ENCODE data around the gene H3-3A.

H3-3A gene

DNA sequence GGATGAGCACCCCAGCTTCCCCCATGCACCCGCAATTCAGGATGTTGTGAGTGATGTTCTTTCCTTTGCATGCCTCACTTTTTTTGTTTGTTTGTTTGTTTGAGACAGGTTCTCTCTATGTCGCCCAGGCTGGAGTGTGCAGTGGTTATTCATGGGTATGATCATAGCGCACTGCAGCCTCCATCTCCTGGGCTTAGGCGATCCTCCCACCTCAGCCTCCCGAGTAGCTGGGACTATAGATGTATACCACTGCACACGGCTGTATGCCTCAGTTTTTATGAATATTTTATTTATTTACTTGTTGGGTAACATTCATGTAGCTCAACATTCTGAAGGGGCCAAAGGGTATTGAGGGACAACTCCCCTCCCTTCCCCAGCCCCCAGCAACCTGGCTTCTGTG is 54.8 kb downstream of the H3-3A start:
- Histone ChIP-seq H3K27ac (ENCODE audit: low read length) (no peak overlapping the region), H3K9ac (ENCODE audit: low read length) (no peak overlapping the region), H3K27me3 (ENCODE audit: low read depth, low read length) (no peaks in the 10 kb centered on the region), H3K4me1 (ENCODE audit: low read length) (peaks cover 21% of the 10 kb centered on the region), H2AFZ (ENCODE audit: low read depth, low read length) (no peak overlapping the region), H3K4me3 (ENCODE audit: low read length) (no peak overlapping the region), H3K9me3 (ENCODE audit: insufficient read depth, low read length) (no peaks in the 10 kb centered on the region), H3K4me2 (ENCODE audit: low read length) (no peak overlapping the region), H3K79me2 (ENCODE audit: low read length) (no peaks in the 10 kb centered on the region), H3K36me3 (replicated peaks; ENCODE audit: low read depth, low read length) (no peaks in the 10 kb centered on the region), H4K20me1 (ENCODE audit: insufficient read depth, low read length) (no peaks in the 10 kb centered on the region)
- TF ChIP-seq, protein P1, sequence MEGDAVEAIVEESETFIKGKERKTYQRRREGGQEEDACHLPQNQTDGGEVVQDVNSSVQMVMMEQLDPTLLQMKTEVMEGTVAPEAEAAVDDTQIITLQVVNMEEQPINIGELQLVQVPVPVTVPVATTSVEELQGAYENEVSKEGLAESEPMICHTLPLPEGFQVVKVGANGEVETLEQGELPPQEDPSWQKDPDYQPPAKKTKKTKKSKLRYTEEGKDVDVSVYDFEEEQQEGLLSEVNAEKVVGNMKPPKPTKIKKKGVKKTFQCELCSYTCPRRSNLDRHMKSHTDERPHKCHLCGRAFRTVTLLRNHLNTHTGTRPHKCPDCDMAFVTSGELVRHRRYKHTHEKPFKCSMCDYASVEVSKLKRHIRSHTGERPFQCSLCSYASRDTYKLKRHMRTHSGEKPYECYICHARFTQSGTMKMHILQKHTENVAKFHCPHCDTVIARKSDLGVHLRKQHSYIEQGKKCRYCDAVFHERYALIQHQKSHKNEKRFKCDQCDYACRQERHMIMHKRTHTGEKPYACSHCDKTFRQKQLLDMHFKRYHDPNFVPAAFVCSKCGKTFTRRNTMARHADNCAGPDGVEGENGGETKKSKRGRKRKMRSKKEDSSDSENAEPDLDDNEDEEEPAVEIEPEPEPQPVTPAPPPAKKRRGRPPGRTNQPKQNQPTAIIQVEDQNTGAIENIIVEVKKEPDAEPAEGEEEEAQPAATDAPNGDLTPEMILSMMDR (IDR thresholded peaks at IDR 0.05; ENCODE audit: low read depth, low read length): no peak
- no peak for TF ChIP-seq EZH2phosphoT487 (IDR thresholded peaks at IDR 0.05; ENCODE audit: low read depth)

DNA sequence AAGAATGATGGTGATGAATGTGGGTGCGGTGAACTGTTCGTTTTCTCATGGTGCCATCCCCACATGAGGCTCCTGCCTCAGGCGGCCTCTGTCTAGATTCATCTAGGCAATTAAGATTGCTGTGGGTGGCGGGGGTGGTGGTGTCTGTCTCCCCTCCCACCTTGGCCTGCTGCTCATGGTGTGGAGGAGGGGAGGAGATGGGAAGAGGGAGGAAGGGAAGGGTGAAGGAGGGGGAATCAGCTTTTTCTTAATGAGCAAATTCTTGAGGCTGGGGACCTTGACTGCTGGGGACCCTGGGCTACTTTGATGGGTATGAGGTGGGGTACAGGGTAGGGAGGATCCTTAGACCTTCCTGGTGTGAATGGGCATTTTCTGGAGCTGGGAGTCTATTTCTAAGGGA is 55.8 kb downstream of the H3-3A start:
- Histone ChIP-seq H3K9me3 (ENCODE audit: insufficient read depth, low read length) (no peaks in the 10 kb centered on the region), H3K27ac (ENCODE audit: low read length) (no peak overlapping the region), H3K9ac (ENCODE audit: low read length) (no peak overlapping the region), H4K20me1 (ENCODE audit: insufficient read depth, low read length) (no peaks in the 10 kb centered on the region), H3K27me3 (ENCODE audit: low read depth, low read length) (no peaks in the 10 kb centered on the region), H3K4me2 (ENCODE audit: low read length) (no peak overlapping the region), H2AFZ (ENCODE audit: low read depth, low read length) (no peak overlapping the region), H3K4me3 (ENCODE audit: low read length) (no peak overlapping the region), H3K4me1 (ENCODE audit: low read length) (peaks cover 26% of the 10 kb centered on the region), H3K36me3 (replicated peaks; ENCODE audit: low read depth, low read length) (no peaks in the 10 kb centered on the region), H3K79me2 (ENCODE audit: low read length) (no peaks in the 10 kb centered on the region)
- TF ChIP-seq EZH2phosphoT487 (IDR thresholded peaks at IDR 0.05; ENCODE audit: low read depth): no peak
- TF ChIP-seq, protein P1 (IDR thresholded peaks at IDR 0.05; ENCODE audit: low read depth, low read length): no peak

DNA sequence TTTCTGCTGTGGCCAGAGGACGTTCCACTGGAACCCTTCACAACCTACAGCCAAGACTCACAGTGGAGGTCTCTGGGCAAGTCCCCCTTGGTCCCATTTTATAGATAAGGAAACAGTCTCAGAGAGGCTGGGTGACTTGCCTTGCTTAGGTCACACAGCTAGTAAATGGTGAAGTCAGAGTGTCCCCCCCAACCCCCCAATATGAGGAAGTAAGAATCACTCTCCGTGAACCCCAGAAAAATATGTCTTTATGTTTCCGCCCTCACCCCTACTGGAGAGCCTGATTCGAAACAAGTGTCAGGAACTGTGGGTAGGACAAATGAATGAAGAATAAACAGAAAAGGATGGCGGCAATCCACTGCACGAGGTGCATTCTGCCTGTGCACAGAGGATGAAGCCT is 56.7 kb downstream of the H3-3A start:
- Histone ChIP-seq H3K9ac (ENCODE audit: low read length) (no peak overlapping the region), H3K4me2 (ENCODE audit: low read length) (peak overlapping the region; percentile 30), H3K27ac (ENCODE audit: low read length) (no peak overlapping the region), H3K4me1 (ENCODE audit: low read length) (peaks cover 29% of the 10 kb centered on the region), H3K9me3 (ENCODE audit: insufficient read depth, low read length) (no peaks in the 10 kb centered on the region), H3K36me3 (replicated peaks; ENCODE audit: low read depth, low read length) (no peaks in the 10 kb centered on the region), H3K27me3 (ENCODE audit: low read depth, low read length) (no peaks in the 10 kb centered on the region), H4K20me1 (ENCODE audit: insufficient read depth, low read length) (no peaks in the 10 kb centered on the region), H2AFZ (ENCODE audit: low read depth, low read length) (peak overlapping the region; percentile 38; the same call in 1 of the 2 replicates), H3K4me3 (ENCODE audit: low read length) (no peak overlapping the region), H3K79me2 (ENCODE audit: low read length) (no peaks in the 10 kb centered on the region)
- TF ChIP-seq, protein P1 (IDR thresholded peaks at IDR 0.05; ENCODE audit: low read depth, low read length): no peak
- TF ChIP-seq EZH2phosphoT487 (IDR thresholded peaks at IDR 0.05; ENCODE audit: low read depth): no peak

DNA sequence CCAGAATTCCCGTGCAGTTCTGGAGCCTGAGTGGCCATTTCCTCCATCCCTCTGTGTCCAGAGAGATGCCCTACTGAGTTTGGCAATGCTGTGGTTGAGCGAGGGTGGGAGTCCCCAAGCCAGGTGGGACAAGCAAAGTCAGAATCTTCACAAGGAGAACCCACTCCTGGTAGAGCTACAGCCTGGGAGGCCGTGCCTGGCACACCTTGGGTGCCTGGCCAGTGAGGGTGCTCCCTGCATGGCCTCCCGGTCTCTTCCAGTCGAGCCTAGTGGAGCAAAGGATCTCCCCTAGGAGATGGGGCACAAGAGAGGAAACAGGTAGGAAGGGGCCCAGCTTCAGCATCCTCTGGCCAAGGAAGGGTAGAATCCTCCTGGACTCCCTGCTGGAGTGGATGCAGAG is 57.9 kb downstream of the H3-3A start:
- H3K79me2 ChIP-seq (ENCODE audit: low read length): no peaks in the 10 kb centered on the region
- no peak overlapping the region for H3K27ac ChIP-seq (ENCODE audit: low read length)
- H4K20me1 ChIP-seq (ENCODE audit: insufficient read depth, low read length): no peaks in the 10 kb centered on the region
- H2AFZ ChIP-seq (ENCODE audit: low read depth, low read length): no peak overlapping the region; the same call in 1 of the 2 replicates
- no peaks in the 10 kb centered on the region for H3K36me3 ChIP-seq (replicated peaks; ENCODE audit: low read depth, low read length)
- H3K4me1 ChIP-seq (ENCODE audit: low read length): peaks cover 34% of the 10 kb centered on the region
- H3K4me2 ChIP-seq (ENCODE audit: low read length): peak overlapping the region; percentile 84
- TF ChIP-seq, protein P1 (IDR thresholded peaks at IDR 0.05; ENCODE audit: low read depth, low read length): no peak
- no peak for TF ChIP-seq EZH2phosphoT487 (IDR thresholded peaks at IDR 0.05; ENCODE audit: low read depth)
- H3K27me3 ChIP-seq (ENCODE audit: low read depth, low read length): no peaks in the 10 kb centered on the region
- H3K9ac ChIP-seq (ENCODE audit: low read length): no peak overlapping the region
- H3K4me3 ChIP-seq (ENCODE audit: low read length): no peak overlapping the region
- no peaks in the 10 kb centered on the region for H3K9me3 ChIP-seq (ENCODE audit: insufficient read depth, low read length)

All from OCI-LY3 (cell line).